K562 (cell line): ENCODE measurements around the gene ANTKMT.

Source experiments
- ETV1 ChIP-seq: fragments of 450-650 bp; conservative IDR thresholded peaks from 2 replicates; pipeline ENCODE4 v1.6.1; 2016; ENCODE audit warnings: missing genetic modification characterization, control low read depth, low read depth, missing compliant biosample characterization
- FOXA1 ChIP-seq: fragments of 450-650 bp; IDR thresholded peaks from 2 replicates; pipeline ENCODE4 v1.6.1; 2016; ENCODE audit warnings: mild to moderate bottlenecking, borderline replicate concordance
- HDGF ChIP-seq: fragments of 450-650 bp; IDR thresholded peaks from 2 replicates; pipeline ENCODE4 v1.6.1; 2016
- KDM1A ChIP-seq, 2 experiments: fragments of 450-650 bp; IDR thresholded peaks; 2 replicates each; pipeline ENCODE4 v1.6.1; 2016; ENCODE audit warnings: mild to moderate bottlenecking in 2 of 2
- POLR2A ChIP-seq: fragments of 450-650 bp; conservative IDR thresholded peaks from 2 replicates; pipeline ENCODE4 v1.6.1; 2016
- RCOR1 ChIP-seq, 2 experiments: IDR thresholded peaks; 2 replicates each; pipeline ENCODE4 v1.6.1; 2012; ENCODE audit warnings: low read depth in 2 of 2, low read length in 2 of 2, borderline replicate concordance in 1 of 2, improper control_type of control experiment in 1 of 2
- ZEB2 ChIP-seq: fragments of 450-650 bp; IDR thresholded peaks from 2 replicates; pipeline ENCODE4 v1.6.1; 2016
- ZNF507 ChIP-seq: conservative IDR thresholded peaks from 2 replicates; pipeline ENCODE4 v1.6.1; 2017; ENCODE audit warnings: missing genetic modification characterization, missing compliant biosample characterization
- ZNF695 ChIP-seq: fragments of 450-650 bp; formaldehyde crosslinking; IDR thresholded peaks from 2 replicates; pipeline ENCODE4 v1.4.0; 2020; ENCODE audit warnings: mild to moderate bottlenecking, moderate library complexity
- TF ChIP-seq, protein P1 (sequence below), 2 experiments: fragments of 450-650 bp; IDR thresholded peaks; 2 replicates each; pipeline ENCODE4 v1.6.1; 2016
- TF ChIP-seq, protein P2 (sequence below): fragments of 450-650 bp; IDR thresholded peaks from 2 replicates; pipeline ENCODE4 v1.6.1; 2017; ENCODE audit warnings: antibody characterized with exemption, mild to moderate bottlenecking
- TF ChIP-seq, protein P3 (sequence below), 3 experiments: IDR thresholded peaks in 2 of 3; conservative IDR thresholded peaks in 1 of 3; 2 replicates each; pipeline ENCODE4 v1.5.1; 2011 to 2012; ENCODE audit warnings: low read length in 3 of 3, mild to moderate bottlenecking in 3 of 3, control low read depth in 2 of 3, improper control_type of control experiment in 1 of 3, inconsistent platforms in 1 of 3, low read depth in 1 of 3, mixed read lengths in 1 of 3, moderate library complexity in 1 of 3; ENCODE audit not compliant: insufficient read depth in 2 of 3
- TF ChIP-seq, protein P4 (sequence below): sonication (generic); formaldehyde crosslinking; IDR thresholded peaks from 2 replicates; pipeline ENCODE4 v1.8.1; 2023; ENCODE audit warnings: missing genetic modification reagents, mild to moderate bottlenecking, borderline replicate concordance

DNA sequence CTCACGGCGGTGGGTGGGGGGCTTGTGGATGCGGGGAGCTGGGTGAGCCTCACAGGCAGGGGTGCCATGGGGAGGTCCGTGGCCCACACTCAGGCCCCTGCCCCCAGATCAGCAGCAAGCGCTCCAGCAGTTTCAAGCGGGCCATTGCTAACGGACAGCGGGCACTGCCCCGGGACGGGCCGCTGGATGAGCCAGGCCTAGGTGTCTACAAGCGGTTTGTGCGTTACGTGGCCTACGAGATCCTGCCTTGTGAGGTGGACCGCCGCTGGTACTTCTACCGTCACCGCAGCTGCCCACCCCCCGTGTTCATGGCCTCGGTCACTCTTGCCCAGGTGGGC is 44.4 kb upstream of the ANTKMT start:
- TF ChIP-seq ZEB2 (no peak), ETV1 (tag) (no peak), FOXA1 (no peak), HDGF (no peak), ZNF507 (no peak), KDM1A (IDR thresholded peaks at IDR 0.05) (no peak), ZNF695 (CRISPR knock-in tag) (no peak), RCOR1 (IDR thresholded peaks at IDR 0.05; ENCODE audit: borderline replicate concordance in 1 of 2, low read depth in 2 of 2, low read length in 2 of 2) (no peak), POLR2A (no peak)
- TF ChIP-seq, protein P1, sequence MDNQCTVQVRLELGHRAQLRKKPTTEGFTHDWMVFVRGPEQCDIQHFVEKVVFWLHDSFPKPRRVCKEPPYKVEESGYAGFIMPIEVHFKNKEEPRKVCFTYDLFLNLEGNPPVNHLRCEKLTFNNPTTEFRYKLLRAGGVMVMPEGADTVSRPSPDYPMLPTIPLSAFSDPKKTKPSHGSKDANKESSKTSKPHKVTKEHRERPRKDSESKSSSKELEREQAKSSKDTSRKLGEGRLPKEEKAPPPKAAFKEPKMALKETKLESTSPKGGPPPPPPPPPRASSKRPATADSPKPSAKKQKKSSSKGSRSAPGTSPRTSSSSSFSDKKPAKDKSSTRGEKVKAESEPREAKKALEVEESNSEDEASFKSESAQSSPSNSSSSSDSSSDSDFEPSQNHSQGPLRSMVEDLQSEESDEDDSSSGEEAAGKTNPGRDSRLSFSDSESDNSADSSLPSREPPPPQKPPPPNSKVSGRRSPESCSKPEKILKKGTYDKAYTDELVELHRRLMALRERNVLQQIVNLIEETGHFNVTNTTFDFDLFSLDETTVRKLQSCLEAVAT (IDR thresholded peaks at IDR 0.05): no peak
- TF ChIP-seq, protein P2, sequence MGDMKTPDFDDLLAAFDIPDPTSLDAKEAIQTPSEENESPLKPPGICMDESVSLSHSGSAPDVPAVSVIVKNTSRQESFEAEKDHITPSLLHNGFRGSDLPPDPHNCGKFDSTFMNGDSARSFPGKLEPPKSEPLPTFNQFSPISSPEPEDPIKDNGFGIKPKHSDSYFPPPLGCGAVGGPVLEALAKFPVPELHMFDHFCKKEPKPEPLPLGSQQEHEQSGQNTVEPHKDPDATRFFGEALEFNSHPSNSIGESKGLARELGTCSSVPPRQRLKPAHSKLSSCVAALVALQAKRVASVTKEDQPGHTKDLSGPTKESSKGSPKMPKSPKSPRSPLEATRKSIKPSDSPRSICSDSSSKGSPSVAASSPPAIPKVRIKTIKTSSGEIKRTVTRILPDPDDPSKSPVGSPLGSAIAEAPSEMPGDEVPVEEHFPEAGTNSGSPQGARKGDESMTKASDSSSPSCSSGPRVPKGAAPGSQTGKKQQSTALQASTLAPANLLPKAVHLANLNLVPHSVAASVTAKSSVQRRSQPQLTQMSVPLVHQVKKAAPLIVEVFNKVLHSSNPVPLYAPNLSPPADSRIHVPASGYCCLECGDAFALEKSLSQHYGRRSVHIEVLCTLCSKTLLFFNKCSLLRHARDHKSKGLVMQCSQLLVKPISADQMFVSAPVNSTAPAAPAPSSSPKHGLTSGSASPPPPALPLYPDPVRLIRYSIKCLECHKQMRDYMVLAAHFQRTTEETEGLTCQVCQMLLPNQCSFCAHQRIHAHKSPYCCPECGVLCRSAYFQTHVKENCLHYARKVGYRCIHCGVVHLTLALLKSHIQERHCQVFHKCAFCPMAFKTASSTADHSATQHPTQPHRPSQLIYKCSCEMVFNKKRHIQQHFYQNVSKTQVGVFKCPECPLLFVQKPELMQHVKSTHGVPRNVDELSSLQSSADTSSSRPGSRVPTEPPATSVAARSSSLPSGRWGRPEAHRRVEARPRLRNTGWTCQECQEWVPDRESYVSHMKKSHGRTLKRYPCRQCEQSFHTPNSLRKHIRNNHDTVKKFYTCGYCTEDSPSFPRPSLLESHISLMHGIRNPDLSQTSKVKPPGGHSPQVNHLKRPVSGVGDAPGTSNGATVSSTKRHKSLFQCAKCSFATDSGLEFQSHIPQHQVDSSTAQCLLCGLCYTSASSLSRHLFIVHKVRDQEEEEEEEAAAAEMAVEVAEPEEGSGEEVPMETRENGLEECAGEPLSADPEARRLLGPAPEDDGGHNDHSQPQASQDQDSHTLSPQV: no peak
- TF ChIP-seq, protein P3, sequence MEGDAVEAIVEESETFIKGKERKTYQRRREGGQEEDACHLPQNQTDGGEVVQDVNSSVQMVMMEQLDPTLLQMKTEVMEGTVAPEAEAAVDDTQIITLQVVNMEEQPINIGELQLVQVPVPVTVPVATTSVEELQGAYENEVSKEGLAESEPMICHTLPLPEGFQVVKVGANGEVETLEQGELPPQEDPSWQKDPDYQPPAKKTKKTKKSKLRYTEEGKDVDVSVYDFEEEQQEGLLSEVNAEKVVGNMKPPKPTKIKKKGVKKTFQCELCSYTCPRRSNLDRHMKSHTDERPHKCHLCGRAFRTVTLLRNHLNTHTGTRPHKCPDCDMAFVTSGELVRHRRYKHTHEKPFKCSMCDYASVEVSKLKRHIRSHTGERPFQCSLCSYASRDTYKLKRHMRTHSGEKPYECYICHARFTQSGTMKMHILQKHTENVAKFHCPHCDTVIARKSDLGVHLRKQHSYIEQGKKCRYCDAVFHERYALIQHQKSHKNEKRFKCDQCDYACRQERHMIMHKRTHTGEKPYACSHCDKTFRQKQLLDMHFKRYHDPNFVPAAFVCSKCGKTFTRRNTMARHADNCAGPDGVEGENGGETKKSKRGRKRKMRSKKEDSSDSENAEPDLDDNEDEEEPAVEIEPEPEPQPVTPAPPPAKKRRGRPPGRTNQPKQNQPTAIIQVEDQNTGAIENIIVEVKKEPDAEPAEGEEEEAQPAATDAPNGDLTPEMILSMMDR (IDR thresholded peaks at IDR 0.05 in 2 of 3, conservative IDR thresholded peaks at IDR 0.05 in 1 of 3; ENCODE audit: insufficient read depth in 2 of 3, low read depth in 1 of 3, low read length in 3 of 3): no peak
- TF ChIP-seq, protein P4, sequence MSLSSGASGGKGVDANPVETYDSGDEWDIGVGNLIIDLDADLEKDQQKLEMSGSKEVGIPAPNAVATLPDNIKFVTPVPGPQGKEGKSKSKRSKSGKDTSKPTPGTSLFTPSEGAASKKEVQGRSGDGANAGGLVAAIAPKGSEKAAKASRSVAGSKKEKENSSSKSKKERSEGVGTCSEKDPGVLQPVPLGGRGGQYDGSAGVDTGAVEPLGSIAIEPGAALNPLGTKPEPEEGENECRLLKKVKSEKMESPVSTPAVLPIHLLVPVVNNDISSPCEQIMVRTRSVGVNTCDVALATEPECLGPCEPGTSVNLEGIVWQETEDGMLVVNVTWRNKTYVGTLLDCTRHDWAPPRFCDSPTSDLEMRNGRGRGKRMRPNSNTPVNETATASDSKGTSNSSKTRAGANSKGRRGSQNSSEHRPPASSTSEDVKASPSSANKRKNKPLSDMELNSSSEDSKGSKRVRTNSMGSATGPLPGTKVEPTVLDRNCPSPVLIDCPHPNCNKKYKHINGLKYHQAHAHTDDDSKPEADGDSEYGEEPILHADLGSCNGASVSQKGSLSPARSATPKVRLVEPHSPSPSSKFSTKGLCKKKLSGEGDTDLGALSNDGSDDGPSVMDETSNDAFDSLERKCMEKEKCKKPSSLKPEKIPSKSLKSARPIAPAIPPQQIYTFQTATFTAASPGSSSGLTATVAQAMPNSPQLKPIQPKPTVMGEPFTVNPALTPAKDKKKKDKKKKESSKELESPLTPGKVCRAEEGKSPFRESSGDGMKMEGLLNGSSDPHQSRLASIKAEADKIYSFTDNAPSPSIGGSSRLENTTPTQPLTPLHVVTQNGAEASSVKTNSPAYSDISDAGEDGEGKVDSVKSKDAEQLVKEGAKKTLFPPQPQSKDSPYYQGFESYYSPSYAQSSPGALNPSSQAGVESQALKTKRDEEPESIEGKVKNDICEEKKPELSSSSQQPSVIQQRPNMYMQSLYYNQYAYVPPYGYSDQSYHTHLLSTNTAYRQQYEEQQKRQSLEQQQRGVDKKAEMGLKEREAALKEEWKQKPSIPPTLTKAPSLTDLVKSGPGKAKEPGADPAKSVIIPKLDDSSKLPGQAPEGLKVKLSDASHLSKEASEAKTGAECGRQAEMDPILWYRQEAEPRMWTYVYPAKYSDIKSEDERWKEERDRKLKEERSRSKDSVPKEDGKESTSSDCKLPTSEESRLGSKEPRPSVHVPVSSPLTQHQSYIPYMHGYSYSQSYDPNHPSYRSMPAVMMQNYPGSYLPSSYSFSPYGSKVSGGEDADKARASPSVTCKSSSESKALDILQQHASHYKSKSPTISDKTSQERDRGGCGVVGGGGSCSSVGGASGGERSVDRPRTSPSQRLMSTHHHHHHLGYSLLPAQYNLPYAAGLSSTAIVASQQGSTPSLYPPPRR: no peak
